GM12878 (cell line): ENCODE measurements around the gene LSM12. TPM values are rescaled to one million over a fixed set of nuclear protein-coding genes. Genes with fewer than 3 reads are reported as not detected.

Experiments
- ATAC-seq: fragments of 200-7000 bp; cut with Tn5 transposase; 3 replicates; pipeline ENCODE4 v1.9.1; 2020; ENCODE audit warnings: mild to moderate bottlenecking, moderate library complexity
- BruUV-seq: library from RNA; stranded (reverse); fragments of 400-500 nt; replicated peaks from 2 replicates; lab custom pipeline; 2021; lab: Mats Ljungman, UMichigan
- CTCF ChIA-PET: fragments of 300-600 bp; sonication (Branson Sonifier 250); formaldehyde crosslinking; extraction: SDS; loops from one replicate; lab custom pipeline; 2021; ENCODE audit warnings: inconsistent platforms; lab: Yijun Ruan, JAX
- POLR2A ChIA-PET: fragments of 350-600 bp; formaldehyde crosslinking; extraction: SDS; loops from one replicate; lab custom pipeline; 2021; ENCODE audit warnings: inconsistent platforms; lab: Charles Lee
- RAD21 ChIA-PET: fragments of 300-600 bp; sonication (Branson Sonifier 250); formaldehyde crosslinking; loops from one replicate; lab custom pipeline; 2023; ENCODE audit warnings: antibody characterized with exemption; ENCODE audit not compliant: unreplicated experiment; lab: Charles Lee
- SMC1A ChIA-PET: fragments of 300-600 bp; sonication (Branson Sonifier 250); formaldehyde crosslinking; loops from one replicate; lab custom pipeline; 2023; ENCODE audit not compliant: unreplicated experiment, uncharacterized antibody; lab: Charles Lee
- DNase-seq: peaks from one replicate; pipeline ENCODE4 v3.0.0-alpha.2; 2011; ENCODE audit warnings: low read depth, low spot score
- FAIRE-seq: peaks from 3 replicates; lab custom pipeline; 2011; peaks lifted over from hg19 to GRCh38; lab: Jason Lieb, UNC
- H2AFZ ChIP-seq: 2 replicates; pipeline ENCODE4 v1.6.0; 2011; ENCODE audit warnings: low read depth, low read length, control low read depth; ENCODE audit not compliant: control insufficient read depth
- H3K27ac ChIP-seq: 2 replicates; pipeline ENCODE4 v1.5.1; 2011; ENCODE audit warnings: control low read depth; ENCODE audit not compliant: control insufficient read depth, insufficient read depth
- H3K27me3 ChIP-seq, 2 experiments: replicated peaks in 1 of 2; 2 replicates each; pipeline versions ENCODE4 v1.6.0 to v1.6.1; 2011; ENCODE audit warnings: low read length in 1 of 2; ENCODE audit not compliant: control insufficient read depth in 2 of 2, insufficient read depth in 2 of 2
- H3K36me3 ChIP-seq, 2 experiments: 2 replicates each; pipeline ENCODE4 v1.5.1; 2011; ENCODE audit warnings: low read length in 1 of 2; ENCODE audit not compliant: control insufficient read depth in 2 of 2, insufficient read depth in 2 of 2
- H3K4me1 ChIP-seq: 2 replicates; pipeline ENCODE4 v1.6.1; 2011; ENCODE audit warnings: mild to moderate bottlenecking, low read length, moderate library complexity, mixed read lengths; ENCODE audit not compliant: control insufficient read depth, insufficient read depth
- H3K4me2 ChIP-seq: 2 replicates; pipeline ENCODE4 v1.6.0; 2011; ENCODE audit warnings: control low read depth; ENCODE audit not compliant: control insufficient read depth, insufficient read depth
- H3K4me3 ChIP-seq: fragments of 200-600 bp; sonication (generic); 2 replicates; pipeline ENCODE4 v1.5.1; 2016
- H3K79me2 ChIP-seq: 2 replicates; pipeline ENCODE4 v1.6.0; 2011; ENCODE audit warnings: low read length; ENCODE audit not compliant: control insufficient read depth, insufficient read depth
- H3K9ac ChIP-seq: 2 replicates; pipeline ENCODE4 v1.8.0; 2011; ENCODE audit warnings: low read length, control low read depth, mixed read lengths; ENCODE audit not compliant: control insufficient read depth, insufficient read depth
- H3K9me3 ChIP-seq: replicated peaks from 3 replicates; pipeline ENCODE4 v1.5.1; 2011; ENCODE audit warnings: mild to moderate bottlenecking, low read length; ENCODE audit not compliant: control insufficient read depth, insufficient read depth
- H4K20me1 ChIP-seq: 2 replicates; pipeline ENCODE4 v1.6.0; 2011; ENCODE audit not compliant: control insufficient read depth, insufficient read depth
- BHLHE40 ChIP-seq, 2 experiments: fragments of 450-650 bp in 1 of 2; IDR thresholded peaks; 2 replicates each; pipeline ENCODE4 v1.6.1; 2011 to 2017; ENCODE audit warnings: low read depth in 2 of 2, borderline replicate concordance in 1 of 2, improper control_type of control experiment in 1 of 2, low read length in 1 of 2, mild to moderate bottlenecking in 1 of 2
- BMI1 ChIP-seq: fragments of 450-650 bp; IDR thresholded peaks from 2 replicates; pipeline ENCODE4 v1.6.1; 2016; ENCODE audit warnings: mild to moderate bottlenecking, moderate library complexity, borderline replicate concordance
- EED ChIP-seq: sonication (generic); IDR thresholded peaks from 2 replicates; pipeline ENCODE4 v1.6.1; 2016; ENCODE audit warnings: antibody characterized with exemption, low read depth
- FOXM1 ChIP-seq: IDR thresholded peaks from 2 replicates; pipeline ENCODE4 v1.6.1; 2012; ENCODE audit warnings: low read depth, mild to moderate bottlenecking, inconsistent platforms, low read length, moderate library complexity
- JUNB ChIP-seq: IDR thresholded peaks from 2 replicates; pipeline ENCODE4 v1.6.1; 2016; ENCODE audit warnings: antibody characterized with exemption, mild to moderate bottlenecking
- SPI1 ChIP-seq: IDR thresholded peaks from 2 replicates; pipeline ENCODE4 v1.6.1; 2011; ENCODE audit warnings: low read depth, mild to moderate bottlenecking, low read length, moderate library complexity, borderline replicate concordance; ENCODE audit not compliant: insufficient read depth
- SUZ12 ChIP-seq: fragments of 200-600 bp; sonication (generic); IDR thresholded peaks from one replicate; pipeline ENCODE4 v1.6.1; 2018; ENCODE audit warnings: antibody characterized with exemption, mild to moderate bottlenecking; ENCODE audit not compliant: unreplicated experiment
- WGBS: methylation state at CpG from one replicate; pipeline ENCODE4 v1.1.6; 2016; ENCODE audit warnings: low lambda C conversion rate; ENCODE audit not compliant: insufficient replicate concordance, insufficient coverage; ENCODE audit errors: missing lambda C conversion rate; 5-methylcytosine and 5-hydroxymethylcytosine counted together
- in situ Hi-C: fragments of 300-500 bp; cut with MboI; formaldehyde crosslinking; loops from 9 replicates; pipeline ENCODE4 v1.14.3; 2018; ENCODE audit warnings: mixed read lengths
- intact Hi-C: fragments of 100-400 bp; cut with micrococcal nuclease; formaldehyde crosslinking; loops from one replicate; pipeline ENCODE4 v1.14.2; 2022; ENCODE audit not compliant: unreplicated experiment
- polyA plus RNA-seq, 11 experiments: library from polyadenylated mRNA; depleted of rRNA in 4 of 11; unstranded in 6 of 11; stranded (reverse) in 5 of 11; fragments of >200 nt; fragmentation: Nextera tagmentation in 4 of 11; fragmentation: Illumina TruSeq in 1 of 11; extraction: Ambion mirVana in 4 of 11; extraction: Trizol in 1 of 11; gene quantifications; 1 replicate in 1 of 11; 2 replicates in 10 of 11; pipeline versions ENCODE4 v1.2.1 to v1.2.3, GENCODE V29; 2011 to 2016; ENCODE audit warnings: inconsistent platforms in 2 of 11, missing spikeins in 2 of 11, low read depth in 1 of 11
- total RNA-seq, 4 experiments: library from RNA; depleted of rRNA in 3 of 4; stranded (reverse); fragments of >200 nt in 3 of 4; fragmentation: Illumina TruSeq in 1 of 4; extraction: Trizol in 1 of 4; gene quantifications; 2 replicates each; pipeline versions ENCODE4 v1.2.1 to v1.2.3, GENCODE V29; 2013 to 2021
- TF ChIP-seq, protein P1 (sequence below): IDR thresholded peaks from 2 replicates; pipeline ENCODE4 v1.6.1; 2012; ENCODE audit warnings: low read depth, low read length, improper control_type of control experiment

The LSM12 gene
- total and polyA plus RNA-seq, 10 of the 15 experiments (the other 5 are each of a cell fraction or from before 2014, with no cell fraction given), result 51.1 to 206 (median 70.8) TPM

DNA sequence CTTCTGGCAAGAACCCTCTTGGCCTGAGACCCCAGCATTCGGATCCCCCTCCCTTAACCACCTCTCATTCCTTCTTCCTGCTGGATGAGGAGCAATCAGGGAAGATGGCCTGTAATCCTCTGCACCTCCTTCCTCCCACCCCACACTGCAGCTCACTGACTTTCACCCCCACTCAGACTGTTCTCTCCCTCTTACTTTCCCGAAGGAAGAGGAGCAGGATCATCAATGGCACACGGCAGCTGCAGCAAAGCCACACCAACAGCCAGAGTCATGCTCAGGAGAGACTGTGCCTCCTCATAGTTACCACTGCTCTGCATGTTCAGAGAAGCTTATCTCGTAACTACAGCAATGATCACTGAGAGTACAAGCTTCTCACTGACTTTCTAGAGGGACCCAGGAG lies 41.6 kb downstream of the LSM12 start:
- Histone ChIP-seq H4K20me1 (no peaks in the 10 kb centered on the region), H3K27ac (no peak overlapping the region), H3K9ac (no peak overlapping the region), H3K36me3 (peaks cover 0 to 2% of the 10 kb centered on the region in 2 experiments; a peak in 3 of 4 replicates), H3K4me2 (no peak overlapping the region), H3K79me2 (no peaks in the 10 kb centered on the region), H3K4me3 (no peak overlapping the region), H3K27me3 (no peaks in the 10 kb centered on the region), H3K4me1 (no peaks in the 10 kb centered on the region), H2AFZ (no peak overlapping the region), H3K9me3 (no peaks in the 10 kb centered on the region)
- ChIA-PET RAD21 (no interaction called here), SMC1A (no interaction called here), CTCF (interaction anchor here (0.6 kb wide), 1 partner anchor 19 kb away, joined by 3 read pairs; no protein-coding TSS in a partner anchor), POLR2A (no interaction called here)
- in situ Hi-C loops, result loop anchor here (25.0 kb wide), 1 partner anchor 813 kb away; the partner anchor contains the start of gene TMEM106A
- BruUV-seq, result no TSS peak
- DNase-seq (no peak), FAIRE-seq (no peak), ATAC-seq (no peak)
- intact Hi-C loops, result no loop called here
- TF ChIP-seq BHLHE40 (IDR thresholded peaks at IDR 0.05; ENCODE audit: borderline replicate concordance in 1 of 2, low read depth in 2 of 2, low read length in 1 of 2) (no peak), FOXM1 (no peak), SUZ12 (no peak), EED (no peak), SPI1 (no peak), BMI1 (no peak), JUNB (no peak)
- TF ChIP-seq, protein P1, sequence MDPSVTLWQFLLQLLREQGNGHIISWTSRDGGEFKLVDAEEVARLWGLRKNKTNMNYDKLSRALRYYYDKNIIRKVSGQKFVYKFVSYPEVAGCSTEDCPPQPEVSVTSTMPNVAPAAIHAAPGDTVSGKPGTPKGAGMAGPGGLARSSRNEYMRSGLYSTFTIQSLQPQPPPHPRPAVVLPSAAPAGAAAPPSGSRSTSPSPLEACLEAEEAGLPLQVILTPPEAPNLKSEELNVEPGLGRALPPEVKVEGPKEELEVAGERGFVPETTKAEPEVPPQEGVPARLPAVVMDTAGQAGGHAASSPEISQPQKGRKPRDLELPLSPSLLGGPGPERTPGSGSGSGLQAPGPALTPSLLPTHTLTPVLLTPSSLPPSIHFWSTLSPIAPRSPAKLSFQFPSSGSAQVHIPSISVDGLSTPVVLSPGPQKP, result no peak
- WGBS, result 86% methylated on average over 4 of the region's 4 CpGs
